Vagina (tissue), 2 donors: ENCODE results near the gene CDK3.

ENCODE experiments used
- CTCF ChIP-seq, 3 experiments: fragments of 450-650 bp in 2 of 3; fragments of 200-600 bp in 1 of 3; sonication (generic) in 1 of 3; IDR thresholded peaks; one replicate each; pipeline ENCODE4 v1.5.1; 2017 to 2019; ENCODE audit warnings: antibody characterized with exemption in 3 of 3, mild to moderate bottlenecking in 2 of 3, moderate library complexity in 2 of 3
- POLR2A ChIP-seq, 2 donors: fragments of 450-650 bp; IDR thresholded peaks; one replicate each; pipeline ENCODE4 v1.6.1; 2017; ENCODE audit warnings: antibody characterized with exemption in 2 of 2, mild to moderate bottlenecking in 2 of 2, moderate library complexity in 2 of 2
- POLR2AphosphoS5 ChIP-seq, 2 donors: sonication (generic); formaldehyde crosslinking; IDR thresholded peaks; one replicate each; pipeline ENCODE4 v1.9.0; 2017; ENCODE audit warnings: antibody characterized with exemption in 2 of 2, mild to moderate bottlenecking in 2 of 2, low read depth in 1 of 2; ENCODE audit not compliant: insufficient read depth in 1 of 2

DNA sequence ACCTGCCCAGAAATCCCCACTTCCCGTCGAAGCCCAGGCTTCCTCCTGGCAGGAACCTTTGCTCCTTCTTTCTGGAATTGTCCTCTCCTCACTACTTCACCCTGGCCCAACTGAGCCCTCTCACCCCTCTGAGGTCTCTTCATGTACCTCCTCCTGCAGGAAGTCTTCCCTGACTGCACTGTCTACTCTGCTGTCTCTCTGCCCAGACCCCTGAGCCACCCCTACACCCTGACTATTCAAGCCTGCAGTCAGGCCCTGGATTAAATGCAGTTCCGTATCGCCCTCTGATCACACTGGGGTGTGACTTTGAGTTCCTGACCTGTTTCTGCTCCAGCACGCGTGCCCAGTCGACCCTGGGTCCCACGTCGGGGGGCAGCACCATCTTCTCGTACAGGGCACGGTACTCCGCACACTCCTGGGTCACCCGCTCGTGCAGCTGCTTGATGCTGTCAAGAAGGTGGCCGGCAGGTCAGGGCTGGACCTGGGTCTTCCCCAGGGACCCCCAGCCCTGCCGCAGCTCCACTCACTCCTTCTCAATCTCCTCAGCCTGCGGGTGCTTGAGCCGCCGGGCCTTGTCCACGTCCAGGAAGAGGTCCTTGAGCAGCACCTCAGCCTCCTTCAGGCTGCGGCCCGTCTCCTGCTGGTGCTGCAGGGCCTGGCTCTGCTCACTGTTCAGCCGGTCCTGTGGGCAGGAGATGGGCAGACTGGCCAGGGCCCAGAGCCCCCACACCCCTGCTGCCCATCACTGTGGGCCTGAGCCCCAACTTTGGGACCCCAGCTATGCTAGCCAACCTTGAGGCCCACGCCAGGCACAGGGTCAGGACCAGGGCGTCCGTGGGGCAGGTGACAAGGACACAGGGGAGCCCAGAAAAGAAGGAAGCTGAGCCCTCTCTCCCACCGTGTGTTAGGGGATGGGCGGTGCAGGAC is 22.6 kb downstream of the CDK3 start:
- no peak for TF ChIP-seq CTCF (IDR thresholded peaks at IDR 0.05)
- no peak for TF ChIP-seq POLR2A (IDR thresholded peaks at IDR 0.05)
- no peak for TF ChIP-seq POLR2AphosphoS5 (IDR thresholded peaks at IDR 0.05; ENCODE audit: insufficient read depth in 1 of 2, low read depth in 1 of 2)
